ENCODE measurements around the gene DUOXA1.
"Not testable (repeated sequence)": the region's sequence is repeated elsewhere in the genome, so short reads cannot be mapped to it uniquely, and the experiment has no call there.

DUOXA1 gene

GRCh38 chr15:45089712-45090373 lies 39.8 kb downstream of the DUOXA1 start:
- no peak for DNase-seq (ENCODE audit: low read depth)

DNA sequence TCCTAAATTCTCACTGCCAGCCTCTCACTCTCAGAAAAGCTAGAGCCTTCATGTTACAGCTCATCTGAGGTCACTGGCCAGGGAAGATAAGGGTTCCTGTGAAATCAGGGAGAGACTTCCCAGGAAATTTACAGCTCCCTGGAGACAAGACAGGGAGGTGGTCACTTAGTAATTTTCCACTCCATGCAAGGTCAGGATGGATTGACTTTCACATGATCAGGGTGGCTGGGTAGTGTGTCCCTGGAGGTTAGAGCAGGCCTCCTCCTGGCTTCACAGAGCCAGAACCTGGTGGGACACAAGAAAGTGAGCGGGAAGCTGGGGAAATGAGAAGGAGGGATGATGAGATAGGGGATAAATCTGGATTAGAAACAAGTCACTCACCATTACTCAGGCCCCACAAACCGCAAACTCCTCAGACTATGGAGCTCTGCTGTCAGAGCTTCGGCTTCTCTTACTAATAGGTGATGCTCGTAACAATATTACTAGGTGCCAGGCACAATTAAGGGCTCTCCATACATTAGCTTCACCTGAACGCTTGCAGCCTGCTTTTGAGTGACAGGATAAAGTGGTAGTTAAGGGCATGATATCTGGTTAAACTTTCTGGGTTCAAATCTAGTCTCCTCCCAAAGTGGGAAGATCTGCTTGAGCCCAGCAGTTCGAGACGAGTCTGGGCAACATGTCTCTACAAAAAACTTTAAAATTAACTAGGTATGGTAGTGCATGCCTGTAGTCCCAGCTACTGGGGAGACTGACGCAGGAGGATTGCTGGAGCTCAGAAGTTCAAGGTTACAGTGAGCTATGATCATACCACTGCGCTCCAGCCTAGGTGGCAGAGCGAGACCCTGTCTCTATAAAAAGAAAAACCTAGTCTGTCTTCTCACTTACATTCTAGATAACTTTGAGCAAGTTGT lies 40.6 kb downstream of the DUOXA1 start:
- no peak for DNase-seq (ENCODE audit: low read depth)

- no peak for DNase-seq (ENCODE audit: low read depth)
Measured at GRCh38 chr15:45087513-45087912, 42.2 kb downstream of the DUOXA1 start.

DNA sequence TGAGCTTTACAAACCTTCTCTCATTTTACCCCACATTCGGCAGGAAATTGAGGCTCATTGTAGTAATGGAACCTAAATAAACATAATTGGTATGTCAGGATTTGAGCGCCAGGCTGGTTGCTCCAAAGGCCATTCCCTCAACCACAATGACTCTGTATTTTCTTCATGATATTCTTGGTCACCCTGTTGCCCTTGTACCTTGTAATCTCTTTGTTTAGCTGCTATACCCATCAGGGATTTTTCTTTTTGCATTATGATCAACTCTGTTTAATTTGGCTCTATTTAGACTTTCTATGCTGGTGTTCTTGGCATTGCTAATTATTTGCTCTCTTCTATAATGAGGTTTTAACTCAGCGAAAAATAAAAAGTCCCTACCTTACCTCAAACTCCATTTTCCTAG lies 45.5 kb downstream of the DUOXA1 start:
- no peak for DNase-seq (ENCODE audit: low read depth)

DNA sequence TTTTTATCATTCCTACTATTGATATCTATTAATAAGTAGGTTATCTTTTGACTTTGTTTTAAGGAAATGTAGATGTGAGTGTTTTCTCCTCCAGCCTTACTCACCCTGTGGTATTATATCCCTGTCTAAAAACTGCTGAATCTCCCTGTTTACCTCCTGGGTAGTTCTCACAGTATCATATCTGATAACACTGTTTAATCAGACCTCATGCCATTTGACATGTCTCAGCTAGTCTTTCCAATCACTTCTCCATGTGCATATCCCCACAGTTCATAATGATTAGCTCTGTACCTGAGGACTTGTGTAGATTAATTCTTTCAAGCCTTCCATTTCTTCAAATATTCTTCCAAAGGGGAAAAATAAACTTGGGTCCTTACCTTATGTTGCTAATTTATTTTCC lies 46.5 kb downstream of the DUOXA1 start:
- DNase-seq (ENCODE audit: low read depth) = no peak

- not testable (repeated sequence) for DNase-seq (ENCODE audit: low read depth)
Measured at GRCh38 chr15:45082412-45082811, 47.3 kb downstream of the DUOXA1 start.

DNA sequence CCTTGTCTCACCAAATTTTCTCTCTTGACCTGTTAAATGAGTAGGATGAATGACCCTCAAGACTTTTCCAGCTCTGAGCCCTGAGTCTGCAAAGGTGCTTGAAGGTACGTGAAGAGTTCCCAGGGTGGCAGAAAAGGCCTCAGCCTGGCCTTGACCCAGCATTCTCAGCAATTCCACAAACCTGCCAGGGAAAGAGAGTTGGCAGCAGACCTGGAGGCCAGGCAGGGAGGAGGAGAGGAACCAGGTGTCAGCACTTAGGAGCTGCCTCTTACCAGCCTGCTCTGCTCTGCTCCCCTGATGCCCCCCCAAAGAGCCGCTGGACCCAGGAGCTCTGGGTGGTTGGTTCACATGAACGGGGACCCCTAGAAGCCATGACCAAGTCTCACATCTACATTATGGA lies 49.1 kb downstream of the DUOXA1 start:
- not testable (repeated sequence) for DNase-seq (ENCODE audit: low read depth)

- not testable (repeated sequence) for DNase-seq (ENCODE audit: low read depth)
Measured at GRCh38 chr15:45079628-45080246, 49.9 kb downstream of the DUOXA1 start.

DNA sequence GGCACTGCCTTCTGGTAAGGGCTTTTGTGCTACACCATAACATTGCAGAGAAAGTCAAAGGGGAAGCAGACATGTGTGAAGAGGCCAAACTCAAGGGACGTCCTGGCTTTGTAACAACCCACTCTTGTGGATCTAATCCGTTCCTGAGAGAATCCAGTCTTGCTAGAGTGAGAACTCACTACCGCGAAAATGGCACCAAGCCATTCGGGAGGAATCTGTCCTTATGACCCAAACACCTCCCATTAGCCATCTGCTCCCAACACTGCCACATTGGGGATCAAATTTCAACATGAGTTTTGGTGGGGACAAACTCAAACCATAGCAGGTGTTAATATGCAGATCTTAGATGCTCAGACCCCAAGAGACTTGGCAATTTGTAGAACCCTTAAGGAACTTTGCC lies 50.5 kb downstream of the DUOXA1 start:
- not testable (repeated sequence) for DNase-seq (ENCODE audit: low read depth)

DNA sequence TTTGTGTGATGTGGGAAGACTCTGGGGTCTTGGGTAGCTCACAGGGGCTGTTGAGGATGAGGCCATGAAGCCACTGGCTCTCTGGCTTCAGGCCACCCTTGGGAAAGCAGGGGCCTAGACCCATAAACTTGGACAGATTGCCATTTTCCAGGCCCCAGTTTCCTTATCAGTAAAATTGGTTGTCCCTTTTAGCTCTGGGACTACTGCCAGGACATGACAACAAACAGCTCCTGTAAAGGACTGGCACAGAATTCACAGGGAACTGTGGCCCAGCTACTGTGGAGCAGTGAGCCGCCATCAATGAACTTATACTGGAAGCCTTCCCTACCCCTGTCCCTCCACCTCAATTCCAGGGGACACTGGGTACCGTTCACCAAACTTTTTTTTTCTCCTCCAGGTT lies 52.3 kb downstream of the DUOXA1 start:
- DNase-seq (ENCODE audit: low read depth) = not testable (repeated sequence)

DNA sequence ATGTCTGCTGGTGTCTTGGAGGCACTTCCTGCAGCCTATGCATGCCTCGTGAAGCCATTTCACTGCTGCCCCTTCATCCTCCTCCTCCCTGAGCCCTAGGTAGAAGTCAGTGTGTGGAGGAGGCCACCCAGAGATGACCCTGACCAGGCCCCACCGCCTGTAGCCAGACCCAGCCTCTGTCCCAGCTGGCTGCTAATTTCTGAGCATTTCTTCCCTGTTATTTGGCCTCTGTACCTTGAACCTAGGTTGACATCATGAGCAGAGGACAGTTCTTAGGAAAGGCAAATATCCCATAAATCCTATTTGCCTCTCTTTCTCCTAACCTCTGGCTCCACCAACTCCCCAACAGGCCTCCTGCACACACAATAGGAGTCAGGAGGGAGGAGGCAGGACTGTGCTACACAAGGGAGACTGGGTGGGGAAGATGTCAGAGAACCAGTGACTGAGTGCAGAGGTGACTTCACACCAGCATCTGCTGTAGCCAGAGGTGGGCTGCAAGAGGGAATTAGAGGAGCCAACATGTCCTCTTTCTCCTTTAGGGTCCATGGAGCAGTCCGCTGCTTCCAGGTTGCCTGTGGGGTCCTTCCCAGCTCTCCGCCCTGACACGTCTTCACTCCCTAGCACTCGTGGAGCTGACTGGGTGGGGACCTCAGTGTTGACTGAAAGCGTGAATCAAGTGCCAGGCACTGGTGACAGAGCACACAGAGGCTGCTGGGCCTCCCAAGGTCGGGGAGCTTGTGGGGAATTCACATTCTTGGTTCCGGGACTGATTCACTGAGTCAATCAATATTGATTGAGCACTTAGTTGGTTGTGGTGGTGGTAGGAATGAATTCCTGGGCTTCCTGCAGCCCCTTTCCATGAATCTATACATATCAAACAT lies 54.0 kb downstream of the DUOXA1 start:
- not testable (repeated sequence) for DNase-seq (ENCODE audit: low read depth)

DNA sequence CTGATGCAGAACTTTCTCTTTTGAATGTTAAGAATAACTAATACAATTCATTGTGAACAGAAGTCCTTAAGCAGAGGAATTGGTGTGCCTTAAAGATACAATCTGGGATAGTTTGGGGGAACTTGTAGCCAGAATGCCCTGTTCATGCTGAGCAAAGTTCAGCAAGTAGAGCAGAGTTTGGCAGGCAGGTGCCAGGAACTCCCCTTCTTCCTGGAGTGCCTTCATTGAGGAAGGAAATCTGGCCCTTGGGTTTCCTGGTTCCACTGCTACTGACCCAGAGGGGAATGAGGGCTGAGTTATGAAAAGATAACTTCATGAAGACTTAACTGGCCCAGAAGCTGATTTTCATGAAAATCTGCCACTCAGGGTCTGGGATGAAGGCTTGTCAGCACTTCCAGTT lies 56.1 kb downstream of the DUOXA1 start:
- not testable (repeated sequence) for DNase-seq (ENCODE audit: low read depth)

DNA sequence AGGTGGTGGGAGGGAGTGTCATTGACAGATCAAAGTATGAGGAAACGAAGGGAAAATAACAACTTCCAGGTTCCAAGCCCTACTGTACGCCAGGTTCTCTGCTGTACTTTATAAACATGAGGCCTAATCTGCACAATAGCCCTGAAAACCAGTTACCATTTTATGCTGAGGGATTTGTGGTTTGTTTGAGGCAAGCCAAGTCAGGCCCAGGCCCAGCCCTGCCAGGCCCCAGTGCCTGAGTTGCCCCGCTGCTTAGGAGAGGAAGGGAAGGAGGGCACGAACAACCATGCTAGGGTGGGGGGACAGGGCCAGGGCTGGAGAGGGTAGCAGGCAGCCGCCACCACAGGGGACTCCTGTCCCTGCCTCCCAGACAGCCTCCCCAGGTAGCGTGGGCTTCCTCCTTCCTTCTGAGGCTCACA lies 59.7 kb downstream of the DUOXA1 start:
- not testable (repeated sequence) for DNase-seq (ENCODE audit: low read depth)
